Fibroblast of lung (primary cell): ENCODE data around the gene MLLT10. TPM values are rescaled to one million over a fixed set of nuclear protein-coding genes. Genes with fewer than 3 reads are reported as not detected.

Experiments used
- DNase-seq, 2 donors: peaks; one replicate each; pipeline versions ENCODE4 v3.0.0 to v3.0.0-alpha.2; 2010; ENCODE audit warnings: low read depth in 2 of 2
- H2AFZ ChIP-seq: 2 replicates; pipeline ENCODE4 v1.5.1; 2012; ENCODE audit warnings: low read length, control low read depth, inconsistent platforms
- H3K27ac ChIP-seq: 2 replicates; pipeline ENCODE4 v1.5.1; 2011; ENCODE audit warnings: low read length, control low read depth; ENCODE audit not compliant: insufficient read depth
- H3K27me3 ChIP-seq: 2 replicates; pipeline ENCODE4 v1.5.1; 2011; ENCODE audit warnings: mild to moderate bottlenecking, low read length; ENCODE audit not compliant: control insufficient read depth, insufficient read depth
- H3K36me3 ChIP-seq: 2 replicates; pipeline ENCODE4 v1.5.1; 2011; ENCODE audit warnings: low read length; ENCODE audit not compliant: control insufficient read depth, insufficient read depth
- H3K4me1 ChIP-seq: 2 replicates; pipeline ENCODE4 v1.5.1; 2011; ENCODE audit warnings: low read length; ENCODE audit not compliant: control insufficient read depth, insufficient read depth; ENCODE audit errors: extremely low read depth
- H3K4me2 ChIP-seq: 2 replicates; pipeline ENCODE4 v1.5.1; 2011; ENCODE audit warnings: low read length, control low read depth; ENCODE audit not compliant: insufficient read depth; ENCODE audit errors: extremely low read depth
- H3K4me3 ChIP-seq, 4 experiments: fragments of 200-600 bp in 1 of 4; sonication (generic) in 1 of 4; replicated peaks in 1 of 4; 2 replicates each; pipeline ENCODE4 v1.5.1; 2011 to 2016; ENCODE audit warnings: low read length in 4 of 4, low read depth in 3 of 4, mild to moderate bottlenecking in 3 of 4, control low read depth in 2 of 4, inconsistent platforms in 1 of 4, mixed read lengths in 1 of 4; ENCODE audit not compliant: insufficient read depth in 1 of 4; ENCODE audit errors: control extremely low read depth in 1 of 4
- H3K79me2 ChIP-seq: 2 replicates; pipeline ENCODE4 v1.5.1; 2012; ENCODE audit warnings: mild to moderate bottlenecking, low read length, inconsistent platforms; ENCODE audit not compliant: control insufficient read depth, insufficient read depth
- H3K9ac ChIP-seq: 2 replicates; pipeline ENCODE4 v1.5.1; 2011; ENCODE audit warnings: mild to moderate bottlenecking, low read length, control low read depth; ENCODE audit not compliant: insufficient read depth
- H3K9me3 ChIP-seq: 2 replicates; pipeline ENCODE4 v1.5.1; 2012; ENCODE audit warnings: low read depth, low read length; ENCODE audit not compliant: control insufficient read depth, insufficient read depth
- H4K20me1 ChIP-seq: 2 replicates; pipeline ENCODE4 v1.5.1; 2011; ENCODE audit warnings: low read length; ENCODE audit not compliant: control insufficient read depth, insufficient read depth; ENCODE audit errors: extremely low read depth
- EZH2 ChIP-seq: IDR thresholded peaks from 2 replicates; pipeline ENCODE4 v1.5.1; 2012; ENCODE audit warnings: low read length, control low read depth, mild to moderate bottlenecking; ENCODE audit errors: missing control alignments
- polyA plus RNA-seq, 2 donors: library from polyadenylated mRNA; depleted of rRNA in 1 of 2; stranded (reverse) in 1 of 2; unstranded in 1 of 2; fragments of >200 nt; gene quantifications; 2 replicates each; pipeline ENCODE4 v1.2.1, GENCODE V29; 2011 to 2012; ENCODE audit warnings: missing spikeins in 1 of 2
- total RNA-seq: library from RNA; depleted of rRNA; stranded (reverse); fragments of >200 nt; gene quantifications from 2 replicates; pipeline ENCODE4 v1.2.1, GENCODE V29; 2014
- TF ChIP-seq, protein P1 (sequence below), 2 donors: IDR thresholded peaks in 1 of 2; conservative IDR thresholded peaks in 1 of 2; 1 replicate in 1 of 2; 2 replicates in 1 of 2; pipeline ENCODE4 v1.5.1; 2011 to 2012; ENCODE audit warnings: low read length in 2 of 2, control low read depth in 1 of 2, inconsistent platforms in 1 of 2, low read depth in 1 of 2, mild to moderate bottlenecking in 1 of 2

MLLT10 gene
- total and polyA plus RNA-seq, 2 donors (not counting 1 experiment from before 2014, with no cell fraction given): 25.6 to 56.3 TPM

GRCh38 chr10:21719502-21719901, 185.5 kb downstream of the MLLT10 start:
- no peaks in the 10 kb centered on the region for H3K36me3 ChIP-seq
- H3K79me2 ChIP-seq: no peaks in the 10 kb centered on the region
- H3K9me3 ChIP-seq: no peaks in the 10 kb centered on the region
- no peak for TF ChIP-seq EZH2
- TF ChIP-seq, protein P1, sequence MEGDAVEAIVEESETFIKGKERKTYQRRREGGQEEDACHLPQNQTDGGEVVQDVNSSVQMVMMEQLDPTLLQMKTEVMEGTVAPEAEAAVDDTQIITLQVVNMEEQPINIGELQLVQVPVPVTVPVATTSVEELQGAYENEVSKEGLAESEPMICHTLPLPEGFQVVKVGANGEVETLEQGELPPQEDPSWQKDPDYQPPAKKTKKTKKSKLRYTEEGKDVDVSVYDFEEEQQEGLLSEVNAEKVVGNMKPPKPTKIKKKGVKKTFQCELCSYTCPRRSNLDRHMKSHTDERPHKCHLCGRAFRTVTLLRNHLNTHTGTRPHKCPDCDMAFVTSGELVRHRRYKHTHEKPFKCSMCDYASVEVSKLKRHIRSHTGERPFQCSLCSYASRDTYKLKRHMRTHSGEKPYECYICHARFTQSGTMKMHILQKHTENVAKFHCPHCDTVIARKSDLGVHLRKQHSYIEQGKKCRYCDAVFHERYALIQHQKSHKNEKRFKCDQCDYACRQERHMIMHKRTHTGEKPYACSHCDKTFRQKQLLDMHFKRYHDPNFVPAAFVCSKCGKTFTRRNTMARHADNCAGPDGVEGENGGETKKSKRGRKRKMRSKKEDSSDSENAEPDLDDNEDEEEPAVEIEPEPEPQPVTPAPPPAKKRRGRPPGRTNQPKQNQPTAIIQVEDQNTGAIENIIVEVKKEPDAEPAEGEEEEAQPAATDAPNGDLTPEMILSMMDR (conservative IDR thresholded peaks at IDR 0.05 in 1 of 2, IDR thresholded peaks at IDR 0.05 in 1 of 2; ENCODE audit: low read depth in 1 of 2, low read length in 2 of 2): no peak
- no peak for DNase-seq
- no peak overlapping the region for H2AFZ ChIP-seq
- no peak overlapping the region for H3K4me3 ChIP-seq
- H3K27me3 ChIP-seq: no peaks in the 10 kb centered on the region
- H3K9ac ChIP-seq: no peak overlapping the region
- H3K4me1 ChIP-seq: peaks cover 10% of the 10 kb centered on the region
- no peak overlapping the region for H3K27ac ChIP-seq
- no peak overlapping the region for H3K4me2 ChIP-seq
- no peaks in the 10 kb centered on the region for H4K20me1 ChIP-seq

DNA sequence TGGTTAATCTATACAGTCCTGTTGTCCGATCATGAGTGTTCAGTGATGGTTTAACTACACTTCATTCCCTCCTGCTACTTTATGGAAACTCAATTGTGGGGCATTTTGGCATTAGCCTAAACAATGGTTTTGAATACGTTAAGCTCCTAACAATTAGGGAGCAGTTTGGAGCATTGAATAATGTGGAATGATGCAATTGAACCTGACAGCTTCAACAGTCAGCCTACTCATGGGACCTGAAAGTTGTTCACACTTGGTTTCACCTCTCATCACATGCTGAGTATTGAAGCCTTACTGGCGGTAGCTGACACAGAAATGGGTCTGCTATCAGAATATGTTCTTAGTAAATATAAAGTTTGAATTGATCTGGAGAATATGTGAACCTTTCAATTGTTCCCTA, 186.1 kb downstream of the MLLT10 start:
- Histone ChIP-seq H3K4me3 (no peak overlapping the region), H3K9ac (no peak overlapping the region), H3K79me2 (no peaks in the 10 kb centered on the region), H3K4me2 (no peak overlapping the region), H3K36me3 (no peaks in the 10 kb centered on the region), H3K4me1 (peaks cover 13% of the 10 kb centered on the region), H3K9me3 (no peaks in the 10 kb centered on the region), H3K27me3 (no peaks in the 10 kb centered on the region), H2AFZ (no peak overlapping the region), H4K20me1 (no peaks in the 10 kb centered on the region), H3K27ac (no peak overlapping the region)
- TF ChIP-seq, protein P1 (conservative IDR thresholded peaks at IDR 0.05 in 1 of 2, IDR thresholded peaks at IDR 0.05 in 1 of 2; ENCODE audit: low read depth in 1 of 2, low read length in 2 of 2): no peak
- peak; percentile 24 to 28 for DNase-seq

- DNase-seq: peak; percentile 46 to 56
- peak overlapping the region; percentile 22 for H3K27ac ChIP-seq
- H4K20me1 ChIP-seq: no peaks in the 10 kb centered on the region
- no peaks in the 10 kb centered on the region for H3K27me3 ChIP-seq
- peaks cover 13% of the 10 kb centered on the region for H3K4me1 ChIP-seq
- H3K9me3 ChIP-seq: no peaks in the 10 kb centered on the region
- no peak overlapping the region for H3K4me3 ChIP-seq
- H3K9ac ChIP-seq: no peak overlapping the region
- no peak overlapping the region for H2AFZ ChIP-seq
- peak overlapping the region; percentile 65 for H3K4me2 ChIP-seq
- H3K36me3 ChIP-seq: no peaks in the 10 kb centered on the region
- TF ChIP-seq, protein P1 (conservative IDR thresholded peaks at IDR 0.05 in 1 of 2, IDR thresholded peaks at IDR 0.05 in 1 of 2; ENCODE audit: low read depth in 1 of 2, low read length in 2 of 2): no peak
- TF ChIP-seq EZH2: no peak
- H3K79me2 ChIP-seq: no peaks in the 10 kb centered on the region
Observed at GRCh38 chr10:21721000-21721665, 187.1 kb downstream of the MLLT10 start.
